Fibroblast of lung (primary cell): ENCODE results near the gene ABCA13.

Experiments
- CTCF ChIP-seq, 2 donors: IDR thresholded peaks in 1 of 2; conservative IDR thresholded peaks in 1 of 2; 1 replicate in 1 of 2; 2 replicates in 1 of 2; pipeline ENCODE4 v1.5.1; 2011 to 2012; ENCODE audit warnings: low read length in 2 of 2, control low read depth in 1 of 2, inconsistent platforms in 1 of 2, low read depth in 1 of 2, mild to moderate bottlenecking in 1 of 2
- EZH2 ChIP-seq: IDR thresholded peaks from 2 replicates; pipeline ENCODE4 v1.5.1; 2012; ENCODE audit warnings: low read length, control low read depth, mild to moderate bottlenecking; ENCODE audit errors: missing control alignments

GRCh38 chr7:48321319-48322010 is 150.2 kb downstream of the ABCA13 start:
- TF ChIP-seq CTCF (conservative IDR thresholded peaks at IDR 0.05 in 1 of 2, IDR thresholded peaks at IDR 0.05 in 1 of 2; ENCODE audit: low read depth in 1 of 2, low read length in 2 of 2) (no peak), EZH2 (no peak)
